A673 (cell line): ENCODE results near the gene IGFL2. TPM values are rescaled to one million over a fixed set of nuclear protein-coding genes. Genes with fewer than 3 reads are reported as not detected.
"Not testable (repeated sequence)": the region's sequence is repeated elsewhere in the genome, so short reads cannot be mapped to it uniquely, and the experiment has no call there.

Source experiments
- BruUV-seq: library from RNA; stranded (reverse); fragments of 400-500 nt; replicated peaks from 2 replicates; lab custom pipeline; 2021; lab: Mats Ljungman, UMichigan
- CTCF ChIA-PET: fragments of 300-600 bp; sonication (Branson Sonifier 250); formaldehyde crosslinking; loops from one replicate; lab custom pipeline; 2022; ENCODE audit warnings: antibody characterized with exemption; lab: Charles Lee
- POLR2A ChIA-PET: fragments of 300-600 bp; sonication (Branson Sonifier 250); formaldehyde crosslinking; loops from one replicate; lab custom pipeline; 2022; ENCODE audit warnings: antibody characterized with exemption; ENCODE audit not compliant: low non-redundant PET; lab: Charles Lee
- DNase-seq: peaks from one replicate; pipeline ENCODE4 v3.0.0-alpha.2; 2015; ENCODE audit warnings: low spot score
- H3K27ac ChIP-seq: fragments of 200-600 bp; sonication (generic); 2 replicates; pipeline ENCODE4 v1.5.1; 2016; ENCODE audit warnings: mixed run types, low read depth, mild to moderate bottlenecking, mixed read lengths, antibody characterized with exemption, low read length; ENCODE audit not compliant: poor library complexity, severe bottlenecking
- H3K27me3 ChIP-seq: fragments of 200-600 bp; sonication (generic); replicated peaks from 2 replicates; pipeline ENCODE4 v1.6.1; 2017; ENCODE audit warnings: mixed run types, low read depth, mild to moderate bottlenecking, mixed read lengths, antibody characterized with exemption, low read length; ENCODE audit not compliant: insufficient read depth, poor library complexity
- H3K36me3 ChIP-seq: fragments of 200-600 bp; sonication (generic); 2 replicates; pipeline ENCODE4 v1.6.1; 2016; ENCODE audit warnings: mixed run types, mild to moderate bottlenecking, mixed read lengths, antibody characterized with exemption, low read length; ENCODE audit not compliant: insufficient read depth, poor library complexity, severe bottlenecking
- H3K4me1 ChIP-seq: fragments of 200-600 bp; sonication (generic); 2 replicates; pipeline ENCODE4 v1.6.1; 2017; ENCODE audit warnings: mixed run types, mild to moderate bottlenecking, mixed read lengths, antibody characterized with exemption, low read length; ENCODE audit not compliant: insufficient read depth, poor library complexity, severe bottlenecking
- H3K4me3 ChIP-seq: fragments of 200-600 bp; sonication (generic); 2 replicates; pipeline ENCODE4 v1.5.1; 2016; ENCODE audit warnings: low read depth, mixed run types, mild to moderate bottlenecking, mixed read lengths, low read length; ENCODE audit not compliant: poor library complexity, severe bottlenecking
- H3K9me3 ChIP-seq: fragments of 200-600 bp; sonication (generic); 2 replicates; pipeline ENCODE4 v1.6.1; 2016; ENCODE audit warnings: mixed run types, low read depth, mild to moderate bottlenecking, mixed read lengths, antibody characterized with exemption, low read length; ENCODE audit not compliant: poor library complexity, severe bottlenecking
- CTCF ChIP-seq: fragments of 300-800, 200-600 bp; sonication (generic); conservative IDR thresholded peaks from 2 replicates; pipeline ENCODE4 v1.5.1; 2017; ENCODE audit warnings: low read depth, mild to moderate bottlenecking, antibody characterized with exemption, low read length, moderate library complexity, mixed read lengths
- EZH2 ChIP-seq: fragments of 200-600 bp; sonication (generic); IDR thresholded peaks from 2 replicates; pipeline ENCODE4 v1.6.1; 2017; ENCODE audit warnings: borderline replicate concordance, low read depth, mild to moderate bottlenecking, mixed read lengths, antibody characterized with exemption, low read length; ENCODE audit not compliant: poor library complexity, severe bottlenecking
- intact Hi-C: fragments of 100-400 bp; cut with micrococcal nuclease; formaldehyde crosslinking; loops from one replicate; pipeline ENCODE4 v1.10.0; 2022; ENCODE audit not compliant: unreplicated experiment
- total RNA-seq: library from RNA; stranded (reverse); gene quantifications from 2 replicates; pipeline ENCODE4 v1.2.3, GENCODE V29; 2021

The IGFL2 gene
- total RNA-seq, 1 experiment from 2014 or later: 0.45 TPM

- H3K36me3 ChIP-seq: no peaks in the 10 kb centered on the region
- no peak overlapping the region for H3K4me3 ChIP-seq
- POLR2A ChIA-PET: no interaction called here
- H3K27ac ChIP-seq: no peak overlapping the region
- TF ChIP-seq CTCF (no peak), EZH2 (no peak)
- no peaks in the 10 kb centered on the region for H3K4me1 ChIP-seq
- no peaks in the 10 kb centered on the region for H3K27me3 ChIP-seq
- CTCF ChIA-PET: no interaction called here
- no TSS peak for BruUV-seq
- peak; percentile 35 for DNase-seq
- no peaks in the 10 kb centered on the region for H3K9me3 ChIP-seq
- intact Hi-C loops: no loop called here
These were observed 33.3 kb downstream of the IGFL2 start for GRCh38 chr19:46181388-46181779.

GRCh38 chr19:46182476-46182875 lies 34.4 kb downstream of the IGFL2 start:
- POLR2A ChIA-PET: no interaction called here
- H3K27ac ChIP-seq: no peak overlapping the region
- no peak for TF ChIP-seq CTCF
- no peak for TF ChIP-seq EZH2
- H3K9me3 ChIP-seq: no peaks in the 10 kb centered on the region
- no peaks in the 10 kb centered on the region for H3K27me3 ChIP-seq
- H3K4me1 ChIP-seq: no peaks in the 10 kb centered on the region
- DNase-seq: no peak
- BruUV-seq: no TSS peak
- intact Hi-C loops: no loop called here
- CTCF ChIA-PET: no interaction called here
- no peak overlapping the region for H3K4me3 ChIP-seq
- H3K36me3 ChIP-seq: no peaks in the 10 kb centered on the region

GRCh38 chr19:46184775-46185710 lies 37.0 kb downstream of the IGFL2 start:
- CTCF ChIA-PET, BruUV-seq: not testable (repeated sequence)

More at GRCh38 chr19:46184775-46185710, 37.0 kb downstream of the IGFL2 start:
- H3K27ac ChIP-seq, H3K9me3 ChIP-seq, H3K4me3 ChIP-seq, H3K4me1 ChIP-seq, H3K36me3 ChIP-seq, intact Hi-C loops, POLR2A ChIA-PET, H3K27me3 ChIP-seq: not testable (repeated sequence)
- peak; percentile 50 for DNase-seq
